Suprapubic skin (tissue), 4 donors: ENCODE measurements around the gene TK2. TPM values are rescaled to one million over a fixed set of nuclear protein-coding genes. Genes with fewer than 3 reads are reported as not detected.
A peak's percentile ranks its signal among the peaks of the same experiment; 100 is the strongest.

Source experiments
- DNase-seq, 2 donors: peaks; one replicate each; pipeline ENCODE4 v3.0.0-alpha.2; 2019; ENCODE audit warnings: low spot score in 2 of 2
- H3K27ac ChIP-seq: fragments of 200-600 bp; sonication (generic); one replicate; pipeline ENCODE4 v1.5.1; 2019
- H3K27me3 ChIP-seq: fragments of 200-600 bp; sonication (generic); one replicate; pipeline ENCODE4 v1.5.1; 2019
- H3K36me3 ChIP-seq: fragments of 200-600 bp; sonication (generic); one replicate; pipeline ENCODE4 v1.5.1; 2019
- H3K4me1 ChIP-seq: fragments of 200-600 bp; sonication (generic); one replicate; pipeline ENCODE4 v1.5.1; 2019
- H3K4me3 ChIP-seq: fragments of 200-600 bp; sonication (generic); one replicate; pipeline ENCODE4 v1.5.1; 2019; ENCODE audit warnings: mild to moderate bottlenecking
- H3K9me3 ChIP-seq: fragments of 200-600 bp; sonication (generic); one replicate; pipeline ENCODE4 v1.5.1; 2019
- EP300 ChIP-seq: sonication (generic); formaldehyde crosslinking; IDR thresholded peaks from one replicate; pipeline ENCODE4 v1.6.1; 2017; ENCODE audit warnings: antibody characterized with exemption
- POLR2A ChIP-seq, 2 donors: fragments of 450-650 bp; IDR thresholded peaks; one replicate each; pipeline ENCODE4 v1.6.1; 2017; ENCODE audit warnings: antibody characterized with exemption in 2 of 2, mild to moderate bottlenecking in 2 of 2, moderate library complexity in 2 of 2
- POLR2AphosphoS5 ChIP-seq, 3 donors: sonication (generic); formaldehyde crosslinking; IDR thresholded peaks; one replicate each; pipeline ENCODE4 v1.6.1; 2017; ENCODE audit warnings: antibody characterized with exemption in 3 of 3
- WGBS: methylation state at CpG from one replicate; pipeline ENCODE4 v1.1.5; 2018; 5-methylcytosine and 5-hydroxymethylcytosine counted together
- total RNA-seq, 4 donors: library from RNA; depleted of rRNA; stranded (reverse); fragments of >200 nt; gene quantifications; one replicate each; pipeline ENCODE4 v1.1.0, GENCODE V29; 2016
- TF ChIP-seq, protein P1 (sequence below), 2 donors: fragments of 200-600 bp in 1 of 2; fragments of 450-650 bp in 1 of 2; sonication (generic) in 1 of 2; IDR thresholded peaks; one replicate each; pipeline ENCODE4 v1.5.1; 2016 to 2019; ENCODE audit warnings: antibody characterized with exemption in 2 of 2, mild to moderate bottlenecking in 1 of 2, moderate library complexity in 1 of 2

The TK2 gene
- total RNA-seq, 4 donors from 2014 or later: 13.6 to 27.0 (median 19.7) TPM

DNA sequence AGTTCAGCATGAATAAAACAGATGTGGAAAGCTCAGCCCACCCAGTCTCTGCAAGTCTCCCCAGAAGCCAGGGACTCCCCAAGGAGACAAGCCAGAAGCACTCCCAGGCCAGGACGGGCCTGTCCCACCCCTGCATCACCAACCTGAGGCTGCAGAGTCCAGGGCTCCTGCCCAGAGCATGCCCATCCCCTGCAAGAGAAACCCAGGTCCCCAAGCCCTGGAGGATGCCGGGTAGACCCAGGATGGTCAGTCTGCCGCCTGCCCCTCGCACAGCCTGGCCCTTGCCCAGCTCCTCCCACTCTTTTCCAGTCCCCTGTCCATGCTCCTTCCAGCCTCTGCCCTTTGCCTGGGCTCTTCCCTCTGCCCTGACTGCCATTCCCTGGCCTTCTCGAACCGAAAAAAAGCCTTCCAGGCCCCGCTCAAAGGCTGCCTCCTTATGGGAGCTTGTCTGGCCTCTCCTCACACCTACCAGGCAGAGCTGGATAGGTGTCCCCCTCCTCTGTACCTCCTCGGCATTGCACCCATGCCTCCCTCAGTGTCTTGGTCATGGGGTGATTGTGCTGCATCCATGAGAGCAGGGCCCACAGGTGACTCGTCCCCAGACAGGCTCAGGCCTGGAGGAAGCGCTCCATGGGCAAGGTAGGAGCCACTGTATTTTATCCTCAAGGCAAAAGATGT lies 78.1 kb downstream of the TK2 start:
- Histone ChIP-seq H3K4me1 (no peaks in the 10 kb centered on the region), H3K4me3 (no peak overlapping the region), H3K9me3 (no peaks in the 10 kb centered on the region), H3K27ac (no peak overlapping the region), H3K36me3 (no peaks in the 10 kb centered on the region), H3K27me3 (no peaks in the 10 kb centered on the region)
- DNase-seq: peak; percentile 38 to 40
- 86% methylated on average over 10 of the region's 10 CpGs for WGBS
- TF ChIP-seq POLR2AphosphoS5 (IDR thresholded peaks at IDR 0.05) (no peak), EP300 (no peak), POLR2A (IDR thresholded peaks at IDR 0.05) (no peak)
- TF ChIP-seq, protein P1, sequence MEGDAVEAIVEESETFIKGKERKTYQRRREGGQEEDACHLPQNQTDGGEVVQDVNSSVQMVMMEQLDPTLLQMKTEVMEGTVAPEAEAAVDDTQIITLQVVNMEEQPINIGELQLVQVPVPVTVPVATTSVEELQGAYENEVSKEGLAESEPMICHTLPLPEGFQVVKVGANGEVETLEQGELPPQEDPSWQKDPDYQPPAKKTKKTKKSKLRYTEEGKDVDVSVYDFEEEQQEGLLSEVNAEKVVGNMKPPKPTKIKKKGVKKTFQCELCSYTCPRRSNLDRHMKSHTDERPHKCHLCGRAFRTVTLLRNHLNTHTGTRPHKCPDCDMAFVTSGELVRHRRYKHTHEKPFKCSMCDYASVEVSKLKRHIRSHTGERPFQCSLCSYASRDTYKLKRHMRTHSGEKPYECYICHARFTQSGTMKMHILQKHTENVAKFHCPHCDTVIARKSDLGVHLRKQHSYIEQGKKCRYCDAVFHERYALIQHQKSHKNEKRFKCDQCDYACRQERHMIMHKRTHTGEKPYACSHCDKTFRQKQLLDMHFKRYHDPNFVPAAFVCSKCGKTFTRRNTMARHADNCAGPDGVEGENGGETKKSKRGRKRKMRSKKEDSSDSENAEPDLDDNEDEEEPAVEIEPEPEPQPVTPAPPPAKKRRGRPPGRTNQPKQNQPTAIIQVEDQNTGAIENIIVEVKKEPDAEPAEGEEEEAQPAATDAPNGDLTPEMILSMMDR (IDR thresholded peaks at IDR 0.05): no peak

DNA sequence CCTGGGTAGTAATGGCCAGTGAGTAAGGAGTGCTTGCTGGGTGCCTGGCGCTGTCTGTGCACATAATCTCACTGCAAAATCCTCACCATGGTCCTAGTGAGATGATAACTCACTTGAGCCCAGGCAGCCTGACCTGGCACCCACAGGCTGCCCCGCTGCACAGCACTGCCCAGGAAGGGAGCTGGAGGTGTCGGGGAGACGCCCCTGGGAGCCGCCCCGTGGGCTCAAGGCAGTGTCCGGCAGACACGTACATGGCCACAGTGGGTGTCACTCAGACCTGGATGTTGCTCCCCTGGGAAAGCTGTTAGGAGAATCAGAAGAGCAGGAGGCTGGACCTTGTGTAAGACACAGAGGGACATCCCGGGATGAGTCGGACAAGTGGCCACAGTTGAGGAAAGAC lies 78.7 kb downstream of the TK2 start:
- Histone ChIP-seq H3K27me3 (no peaks in the 10 kb centered on the region), H3K36me3 (no peaks in the 10 kb centered on the region), H3K27ac (no peak overlapping the region), H3K4me1 (no peaks in the 10 kb centered on the region), H3K9me3 (no peaks in the 10 kb centered on the region), H3K4me3 (no peak overlapping the region)
- peak; percentile 20 to 56 for DNase-seq
- TF ChIP-seq POLR2A (IDR thresholded peaks at IDR 0.05) (no peak), EP300 (no peak), POLR2AphosphoS5 (IDR thresholded peaks at IDR 0.05) (no peak)
- TF ChIP-seq, protein P1 (IDR thresholded peaks at IDR 0.05): no peak
- 91% methylated on average over 10 of the region's 10 CpGs for WGBS

DNA sequence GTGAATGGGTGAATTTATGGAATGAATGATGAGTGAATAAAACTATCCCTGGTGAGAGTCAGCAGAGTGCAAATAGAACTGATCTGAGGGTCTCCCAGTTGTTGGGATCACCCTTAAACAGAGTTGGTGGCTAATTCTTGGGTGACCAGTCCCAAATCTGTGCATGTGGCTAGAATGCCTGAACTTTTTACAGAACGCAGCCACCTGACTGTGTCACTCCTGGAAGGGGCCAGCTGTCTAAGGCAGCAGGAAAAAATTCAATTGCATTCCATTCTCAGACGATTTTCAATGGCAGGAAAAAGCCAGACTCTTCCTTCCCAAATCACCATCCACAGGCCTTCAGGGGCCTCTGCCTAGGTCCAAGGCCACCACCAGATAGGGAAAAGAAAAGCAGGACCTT lies 79.4 kb downstream of the TK2 start:
- Histone ChIP-seq H3K27ac (no peak overlapping the region), H3K4me1 (no peaks in the 10 kb centered on the region), H3K27me3 (no peaks in the 10 kb centered on the region), H3K36me3 (no peaks in the 10 kb centered on the region), H3K9me3 (no peaks in the 10 kb centered on the region), H3K4me3 (no peak overlapping the region)
- WGBS: 47% methylated on average over 2 of the region's 2 CpGs
- TF ChIP-seq POLR2AphosphoS5 (IDR thresholded peaks at IDR 0.05) (no peak), POLR2A (IDR thresholded peaks at IDR 0.05) (no peak), EP300 (no peak)
- TF ChIP-seq, protein P1 (IDR thresholded peaks at IDR 0.05): no peak
- DNase-seq: peak in 1 of 2 donors; percentile 24

- Histone ChIP-seq H3K4me3 (no peak overlapping the region), H3K9me3 (no peaks in the 10 kb centered on the region), H3K27ac (no peak overlapping the region), H3K36me3 (no peaks in the 10 kb centered on the region), H3K27me3 (no peaks in the 10 kb centered on the region), H3K4me1 (no peaks in the 10 kb centered on the region)
- 93% methylated on average over 6 of the region's 6 CpGs for WGBS
- TF ChIP-seq EP300: no peak
- TF ChIP-seq, protein P1 (IDR thresholded peaks at IDR 0.05): no peak
- DNase-seq: peak in 1 of 2 donors; percentile 53
These were observed 79.9 kb downstream of the TK2 start for GRCh38 chr16:66469947-66470546.

GRCh38 chr16:66469291-66469946 lies 80.5 kb downstream of the TK2 start:
- no peak overlapping the region for H3K4me3 ChIP-seq
- H3K27ac ChIP-seq: no peak overlapping the region
- H3K9me3 ChIP-seq: no peaks in the 10 kb centered on the region
- DNase-seq: peak in 1 of 2 donors; percentile 56
- no peaks in the 10 kb centered on the region for H3K27me3 ChIP-seq
- TF ChIP-seq POLR2A (IDR thresholded peaks at IDR 0.05) (no peak), POLR2AphosphoS5 (IDR thresholded peaks at IDR 0.05) (no peak), EP300 (no peak)
- TF ChIP-seq, protein P1 (IDR thresholded peaks at IDR 0.05): no peak
- no peaks in the 10 kb centered on the region for H3K4me1 ChIP-seq
- 91% methylated on average over 14 of the region's 26 CpGs for WGBS
- H3K36me3 ChIP-seq: no peaks in the 10 kb centered on the region
